HG03280 (cell line): ENCODE data around the gene EFHD2.
"Not testable (repeated sequence)": the region's sequence is repeated elsewhere in the genome, so short reads cannot be mapped to it uniquely, and the experiment has no call there.

ENCODE experiments used
- ATAC-seq: cut with Tn5 transposase; IDR thresholded peaks from one replicate; pipeline ENCODE4 v1.9.1; 2021; ENCODE audit warnings: mild to moderate bottlenecking, moderate library complexity; ENCODE audit not compliant: unreplicated experiment

Gene EFHD2

DNA sequence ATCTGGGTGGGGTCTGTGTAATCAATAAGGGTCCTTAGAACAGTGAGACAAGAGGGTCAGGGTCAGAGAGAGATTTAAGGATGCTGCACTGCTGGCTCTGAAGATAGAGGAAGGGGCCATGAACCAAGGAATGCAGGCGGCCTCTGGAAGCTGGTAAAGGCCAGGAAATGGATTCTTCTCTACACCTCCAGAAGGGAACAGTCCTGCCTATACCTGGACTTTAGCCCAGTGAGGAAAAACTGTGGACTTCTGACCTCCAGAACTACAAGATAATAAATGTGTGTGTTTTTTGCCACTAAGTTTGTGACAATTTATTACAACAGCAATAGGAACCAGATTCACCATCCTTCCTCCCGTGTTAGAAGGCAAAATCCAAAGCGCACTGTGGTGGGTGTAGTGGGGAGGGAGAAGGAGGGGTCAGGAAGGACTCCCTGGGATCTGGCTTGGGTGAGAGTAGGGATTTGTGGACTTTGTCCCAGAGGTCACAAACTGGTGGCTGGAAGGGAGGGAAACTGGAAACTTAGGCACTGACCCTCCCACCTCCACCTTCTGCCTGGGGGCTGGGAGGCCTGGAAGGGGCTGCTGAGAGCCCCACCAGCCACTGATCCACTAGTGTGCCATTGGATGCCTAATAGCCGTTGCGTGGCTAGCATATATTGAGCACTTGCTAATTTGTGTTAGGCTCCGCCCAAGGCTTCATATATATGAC is 41.5 kb downstream of the EFHD2 start:
- no peak for ATAC-seq

DNA sequence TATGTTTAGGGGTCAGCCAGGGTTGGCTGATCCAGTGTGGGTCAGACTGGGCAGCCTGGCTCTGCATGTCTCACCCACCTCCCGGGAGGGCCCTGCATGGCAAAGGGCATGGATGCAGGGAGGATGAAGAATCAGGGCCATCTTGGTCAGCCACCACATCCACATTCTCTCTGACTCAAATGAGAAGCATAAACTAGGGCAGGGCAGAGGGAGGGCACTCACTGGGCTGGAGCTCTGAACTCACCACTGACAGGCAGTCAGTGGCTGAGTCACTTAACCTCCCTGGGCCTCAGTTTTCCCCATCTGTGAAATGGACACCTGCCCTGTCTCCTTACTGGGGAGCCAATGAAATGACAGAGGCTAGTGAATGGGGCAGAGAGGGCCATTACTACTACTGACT is 42.5 kb downstream of the EFHD2 start:
- ATAC-seq, result no peak

DNA sequence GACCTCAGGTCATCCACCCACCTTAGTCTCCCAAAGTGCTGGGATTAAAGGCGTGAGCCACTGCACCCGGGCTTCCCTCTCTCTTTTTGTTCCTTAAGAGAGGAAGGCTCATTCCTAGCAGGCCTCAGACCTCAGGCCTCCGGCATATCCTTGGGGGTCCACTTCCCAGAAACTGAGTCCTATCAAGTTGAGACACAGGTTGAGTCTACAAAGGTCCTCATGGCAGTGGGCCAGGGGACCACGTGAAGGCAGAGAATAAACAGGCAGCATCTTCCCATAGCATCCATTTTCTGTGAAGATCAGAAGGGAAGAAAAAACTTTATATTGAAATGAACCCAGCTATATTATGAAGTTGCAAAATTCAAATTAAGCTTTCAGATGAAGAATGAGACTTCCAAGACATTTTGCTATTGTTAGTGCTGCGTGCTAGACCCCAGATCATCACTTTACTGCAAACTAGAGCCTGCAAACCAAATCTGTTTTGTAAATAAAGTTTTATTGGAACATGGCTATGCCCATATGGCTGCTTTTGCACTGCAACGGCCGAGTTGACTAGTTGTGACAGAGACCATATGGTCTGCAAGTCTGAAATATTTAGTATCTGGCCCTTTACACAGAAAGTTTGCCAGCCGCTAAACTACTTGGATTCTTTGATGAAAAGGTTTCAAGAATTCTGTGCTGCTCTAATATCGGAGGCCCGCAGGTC is 43.3 kb downstream of the EFHD2 start:
- no peak for ATAC-seq

DNA sequence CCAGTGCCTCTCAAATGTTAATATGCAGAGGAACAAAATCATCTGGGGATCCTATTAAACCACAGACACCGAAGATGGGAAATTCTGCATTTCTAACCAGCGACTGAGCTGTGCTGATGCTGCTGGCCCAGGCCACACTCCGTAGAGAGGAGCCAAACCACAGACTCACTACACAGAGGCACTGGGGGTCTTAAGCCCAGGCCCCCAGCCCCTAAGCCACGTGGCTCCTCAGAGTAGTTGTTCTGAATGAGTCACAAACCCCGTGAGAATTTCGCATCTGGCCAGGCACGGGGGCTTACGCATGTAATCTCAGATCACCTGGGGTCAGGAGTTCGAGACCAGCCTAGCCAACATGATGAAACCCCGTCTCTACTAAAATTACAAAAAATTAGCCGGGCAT is 44.0 kb downstream of the EFHD2 start:
- no peak for ATAC-seq

DNA sequence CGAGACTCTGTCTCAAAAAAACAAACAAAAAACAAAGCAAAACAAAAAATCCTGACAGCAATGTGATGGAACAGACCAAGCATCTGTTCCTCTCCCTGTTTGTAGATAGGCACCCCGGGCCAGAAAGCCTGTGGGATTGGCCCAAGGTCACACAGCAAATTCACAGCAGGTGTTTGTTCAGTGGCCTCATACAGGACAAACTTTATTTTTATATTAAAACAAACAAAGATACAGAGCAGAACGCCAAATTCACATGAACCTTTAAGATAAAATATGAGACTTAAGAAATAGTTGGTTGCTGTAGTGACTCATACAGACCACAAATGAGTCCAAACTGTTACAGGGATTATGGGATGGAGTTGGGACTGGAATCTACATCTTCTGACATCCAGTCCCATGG is 44.6 kb downstream of the EFHD2 start:
- no peak for ATAC-seq

DNA sequence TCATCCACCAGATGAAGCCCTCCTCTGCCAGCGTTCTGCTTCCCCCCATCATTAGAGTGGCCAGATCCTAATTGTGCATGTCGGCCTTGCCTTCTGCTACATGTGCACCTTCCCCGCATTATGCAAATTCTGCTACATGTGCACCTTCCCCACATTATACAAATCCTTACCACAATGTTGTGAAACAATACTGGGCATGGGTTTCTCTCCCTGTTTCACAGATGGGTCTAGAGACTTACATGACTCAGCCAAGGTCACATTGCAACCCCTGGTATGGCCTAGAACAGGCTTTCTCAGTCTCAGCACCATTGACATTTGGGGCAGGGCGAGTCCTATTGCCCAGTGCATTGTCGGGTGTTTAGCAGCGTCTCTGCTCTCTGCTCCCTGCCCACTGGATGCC is 45.8 kb downstream of the EFHD2 start:
- no peak for ATAC-seq

DNA sequence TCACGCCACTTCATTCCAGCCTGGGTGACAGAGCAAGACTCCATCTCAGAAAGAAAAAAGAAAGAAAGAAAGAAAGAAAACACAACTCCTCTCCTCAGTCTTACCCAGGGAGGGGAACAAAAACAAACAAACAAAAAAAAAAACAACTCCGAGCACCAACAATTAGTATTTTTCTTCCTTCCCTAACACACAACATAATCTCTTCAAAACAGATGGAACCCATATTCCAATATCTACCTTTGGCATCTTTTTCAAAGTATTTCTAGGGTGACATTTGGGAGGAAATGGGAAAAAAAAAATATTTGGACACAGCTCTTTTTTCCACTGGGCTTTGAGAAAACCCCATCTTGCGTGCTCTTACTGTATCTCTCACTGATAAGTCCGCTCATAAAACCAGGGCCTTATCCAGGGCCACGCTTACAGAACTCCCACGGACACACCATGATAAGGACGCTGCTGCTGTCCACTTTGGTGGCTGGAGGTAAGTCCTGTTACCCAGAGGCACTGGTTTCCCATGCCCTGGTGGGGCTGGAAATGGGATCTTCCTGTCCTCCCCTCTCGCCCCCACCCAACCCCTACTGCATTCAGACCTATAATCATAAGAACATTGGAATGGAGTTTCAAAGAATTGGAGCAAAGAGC is 46.7 kb downstream of the EFHD2 start, which contains the start of gene CELA2A:
Gene CELA2A, plus strand, starts transcription at position 420 of the 642 bp plus-strand sequence. Its CDS starts 22 bp downstream, at position 442.
- no peak for ATAC-seq

DNA sequence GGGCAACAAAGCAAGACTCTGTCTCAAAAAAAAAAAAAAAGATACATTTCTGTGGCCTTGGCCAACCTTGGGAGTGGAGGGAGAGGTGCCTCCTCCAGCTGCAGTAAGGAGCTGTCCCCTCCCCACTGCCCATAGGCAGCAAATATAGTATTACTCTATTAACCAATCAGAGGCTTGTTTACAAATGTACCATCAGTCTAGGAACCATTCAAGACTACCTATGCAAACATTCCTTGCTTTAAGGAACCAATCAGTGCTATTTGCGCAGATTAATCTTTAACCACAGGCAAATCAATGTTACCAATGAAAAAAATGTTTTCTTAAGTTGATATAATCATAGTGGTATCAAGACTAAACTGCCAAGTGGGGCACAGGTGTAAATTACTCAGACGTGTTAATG is 47.9 kb downstream of the EFHD2 start:
- ATAC-seq, result no peak

DNA sequence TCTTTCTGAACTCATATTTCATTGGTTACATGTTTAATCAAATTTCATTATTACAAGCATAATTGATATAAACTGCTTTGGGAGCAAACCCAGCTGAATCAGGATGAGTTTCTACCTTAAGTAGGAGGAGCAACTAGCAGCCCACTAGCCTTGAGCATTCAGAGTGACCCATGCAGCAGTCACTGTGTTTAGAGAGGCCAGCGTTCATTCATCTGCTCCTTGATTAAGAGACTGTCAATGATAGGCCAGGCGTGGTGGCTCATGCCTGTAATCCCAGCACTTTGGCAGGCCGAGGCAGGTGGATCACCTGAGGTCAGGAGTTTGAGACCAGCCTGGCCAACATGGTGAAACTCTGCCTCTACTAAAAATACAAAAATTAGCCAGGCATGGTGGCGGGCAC is 48.7 kb downstream of the EFHD2 start:
- not testable (repeated sequence) for ATAC-seq

DNA sequence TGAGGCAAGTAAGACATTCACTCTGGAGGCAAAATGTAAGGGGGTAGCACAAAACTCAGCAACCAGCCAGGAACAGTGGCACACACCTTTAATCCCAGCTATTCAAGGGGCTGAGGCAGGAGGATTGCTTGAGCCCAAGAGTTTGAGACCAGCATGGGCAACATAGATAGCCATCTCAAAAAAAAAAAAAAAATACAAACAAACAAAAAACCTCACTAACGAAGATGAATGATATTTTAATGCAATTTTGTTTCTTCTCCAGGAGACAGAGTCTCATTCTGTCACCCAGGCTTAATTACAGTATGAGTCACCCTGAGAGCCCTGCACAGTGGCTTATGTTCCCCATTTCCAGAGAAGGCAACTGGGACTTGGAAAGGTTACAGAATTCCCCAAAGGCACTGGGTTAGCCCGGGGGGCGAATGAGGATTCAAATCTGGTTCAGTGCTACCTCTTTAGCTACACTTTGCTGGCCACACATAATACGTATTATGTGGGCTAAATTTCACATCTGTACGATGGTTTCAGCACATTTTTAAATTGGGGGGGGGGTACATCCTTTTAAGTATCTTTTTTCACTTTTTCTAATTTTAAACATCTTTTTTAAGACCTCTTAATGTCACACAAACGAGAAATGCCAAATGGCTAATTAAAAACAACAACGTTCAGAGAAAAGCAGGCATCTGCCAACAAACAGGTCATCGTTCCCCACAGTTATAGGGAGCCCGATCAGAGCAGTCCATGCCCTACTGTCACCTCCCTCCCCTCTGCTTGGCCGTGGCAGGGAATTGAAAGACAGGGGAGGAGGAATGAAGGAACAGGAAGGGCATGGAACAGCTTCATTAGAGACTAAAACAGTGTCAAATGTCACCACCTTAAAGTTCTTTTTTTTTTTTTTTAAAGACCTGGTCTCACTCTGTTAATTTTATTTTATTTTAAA is 50.4 kb downstream of the EFHD2 start:
- no peak for ATAC-seq

DNA sequence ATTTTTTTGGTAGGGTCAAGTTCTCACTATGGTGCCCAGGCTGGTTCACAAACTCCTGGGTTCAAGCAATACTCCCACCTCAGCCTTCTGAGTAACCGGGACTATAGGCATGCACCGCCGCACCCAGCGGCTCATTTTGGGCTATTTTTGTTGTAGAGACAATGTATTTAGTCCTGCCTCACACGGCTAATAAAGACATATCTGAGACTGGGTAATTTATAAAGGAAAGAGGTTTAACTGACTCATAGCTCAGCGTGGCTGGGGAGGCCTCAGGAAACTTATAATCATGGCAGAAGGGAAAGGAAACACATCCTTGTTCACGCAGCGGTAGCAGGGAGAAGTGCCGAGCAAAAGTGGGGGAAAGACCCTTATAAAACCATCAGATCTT is 51.0 kb downstream of the EFHD2 start:
- no peak for ATAC-seq

DNA sequence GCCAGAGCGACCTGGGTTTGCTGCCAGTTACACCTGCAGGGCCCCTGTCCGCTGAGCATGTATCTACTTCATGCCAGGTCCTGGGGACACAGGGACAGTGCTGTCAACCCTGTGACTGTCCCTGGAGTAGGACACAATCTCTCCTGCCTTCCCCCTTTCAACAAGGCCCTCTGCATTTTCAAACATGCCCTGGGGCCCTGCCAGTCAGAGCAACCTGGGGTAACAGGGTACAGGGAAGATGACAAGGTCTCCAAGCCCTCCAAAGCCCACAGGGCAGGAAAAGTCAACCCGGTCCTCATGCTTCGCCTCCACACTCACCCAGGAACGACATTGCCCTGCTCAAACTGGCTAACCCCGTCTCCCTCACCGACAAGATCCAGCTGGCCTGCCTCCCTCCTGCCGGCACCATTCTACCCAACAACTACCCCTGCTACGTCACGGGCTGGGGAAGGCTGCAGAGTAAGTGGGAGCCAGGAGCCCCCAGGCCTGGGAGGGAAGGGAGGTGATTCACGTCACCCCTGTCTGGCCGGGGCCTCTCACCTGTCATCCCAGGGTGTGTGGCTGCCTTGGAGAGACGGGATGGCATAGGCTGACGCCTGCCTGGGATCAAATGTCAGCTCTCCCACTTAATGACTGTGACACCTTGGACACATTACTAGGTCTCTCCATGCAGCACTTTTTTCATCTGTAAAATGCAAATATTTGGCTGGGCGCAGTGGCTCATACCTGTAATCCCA is 53.5 kb downstream of the EFHD2 start:
- not testable (repeated sequence) for ATAC-seq

DNA sequence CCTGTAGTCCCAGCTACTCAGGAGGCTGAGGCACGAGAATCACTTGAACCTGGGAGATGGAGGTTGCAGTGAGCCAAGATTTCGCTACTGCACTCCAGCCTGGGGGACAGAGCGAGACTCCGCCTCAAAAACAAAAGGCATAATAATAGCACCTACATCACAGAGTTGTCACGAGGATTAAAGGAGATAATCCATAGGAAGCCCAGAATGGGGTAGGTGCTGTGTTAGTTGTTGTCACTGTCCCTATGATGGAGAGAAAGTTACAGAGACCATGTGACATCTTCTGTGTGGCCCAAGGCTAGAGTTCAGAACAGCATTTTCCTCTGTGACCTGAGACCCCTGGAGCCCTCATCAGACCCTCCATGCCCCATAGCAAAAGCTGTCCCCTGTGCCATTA is 54.2 kb downstream of the EFHD2 start:
- ATAC-seq, result not testable (repeated sequence)

DNA sequence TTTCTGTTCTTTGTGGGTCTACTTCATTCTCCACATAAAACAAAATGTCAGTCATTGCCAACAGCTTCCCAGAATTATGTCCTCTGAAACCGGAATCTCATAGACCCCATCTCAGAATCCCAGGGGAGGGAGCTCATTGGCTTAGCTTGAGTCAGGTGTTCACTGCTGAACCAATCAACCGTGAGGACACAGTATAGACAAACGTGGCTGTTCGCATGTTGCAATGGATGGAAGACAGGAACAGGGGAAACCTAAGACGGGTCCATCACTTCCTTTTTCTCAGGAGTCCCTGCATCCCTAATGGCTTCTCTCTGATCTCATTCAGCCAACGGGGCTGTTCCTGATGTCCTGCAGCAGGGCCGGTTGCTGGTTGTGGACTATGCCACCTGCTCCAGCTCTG is 56.0 kb downstream of the EFHD2 start:
- ATAC-seq, result no peak

DNA sequence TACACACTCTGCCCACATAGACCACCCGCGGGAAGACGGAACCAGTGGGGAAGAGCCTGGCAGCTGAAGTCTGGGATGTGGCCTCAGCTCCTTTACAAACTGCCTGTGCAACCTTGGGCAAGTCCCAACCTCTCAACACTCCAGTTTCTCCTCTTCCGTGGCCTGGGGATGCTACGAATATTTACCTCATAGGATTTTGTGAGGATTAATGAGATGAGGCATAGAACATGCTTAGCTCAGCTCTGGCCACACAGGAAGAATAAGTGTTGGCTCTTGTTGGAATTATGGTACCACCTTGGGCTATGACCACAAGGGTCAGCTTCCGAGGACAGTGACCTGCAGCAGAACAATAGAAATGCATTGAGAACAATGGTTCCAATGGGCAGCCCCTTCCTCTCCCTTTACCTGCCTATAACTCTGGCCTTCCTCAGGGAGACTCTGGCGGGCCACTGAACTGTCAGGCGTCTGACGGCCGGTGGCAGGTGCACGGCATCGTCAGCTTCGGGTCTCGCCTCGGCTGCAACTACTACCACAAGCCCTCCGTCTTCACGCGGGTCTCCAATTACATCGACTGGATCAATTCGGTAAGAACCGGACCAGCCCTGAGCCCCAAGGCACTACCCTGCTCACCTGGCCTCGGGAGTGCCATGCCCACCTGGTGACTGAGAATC is 57.4 kb downstream of the EFHD2 start:
- not testable (repeated sequence) for ATAC-seq

DNA sequence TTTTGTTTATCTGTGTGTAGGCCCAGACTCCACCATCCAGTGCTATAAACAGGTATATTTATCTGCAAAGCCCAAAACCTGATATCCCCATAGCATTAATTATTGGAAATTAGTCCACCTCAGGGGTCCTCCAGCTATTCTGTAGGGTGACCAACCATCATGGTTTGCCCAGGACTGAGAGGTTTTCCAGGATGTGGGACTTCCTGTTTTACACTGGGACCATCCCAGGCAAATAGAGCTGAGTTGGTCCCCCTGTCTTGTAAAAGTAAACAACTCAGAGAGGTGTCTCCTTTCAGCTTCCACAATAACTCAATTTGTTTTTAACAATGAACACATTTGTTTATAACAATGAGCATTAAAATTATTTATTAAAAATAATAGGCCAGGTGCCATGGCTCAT is 58.5 kb downstream of the EFHD2 start:
- ATAC-seq, result no peak

DNA sequence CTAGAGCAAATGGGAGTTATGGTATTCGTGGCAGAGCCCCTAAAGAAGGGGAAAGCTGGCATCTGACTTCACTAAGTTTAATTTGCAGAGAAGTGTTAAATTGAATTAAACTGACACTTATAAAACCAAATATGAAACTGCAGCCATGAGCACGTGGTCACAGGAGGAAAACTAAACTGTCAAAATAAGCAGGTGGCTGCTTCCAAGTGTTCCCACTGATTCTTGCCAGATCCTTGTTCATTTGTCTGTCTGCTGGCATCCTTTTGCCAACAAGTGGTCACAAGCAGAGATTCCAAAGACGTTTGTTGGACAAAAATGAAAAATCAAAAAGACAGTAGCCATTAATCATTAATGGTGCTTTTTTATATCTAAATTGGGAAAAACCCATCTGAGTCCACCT is 59.7 kb downstream of the EFHD2 start:
- no peak for ATAC-seq

DNA sequence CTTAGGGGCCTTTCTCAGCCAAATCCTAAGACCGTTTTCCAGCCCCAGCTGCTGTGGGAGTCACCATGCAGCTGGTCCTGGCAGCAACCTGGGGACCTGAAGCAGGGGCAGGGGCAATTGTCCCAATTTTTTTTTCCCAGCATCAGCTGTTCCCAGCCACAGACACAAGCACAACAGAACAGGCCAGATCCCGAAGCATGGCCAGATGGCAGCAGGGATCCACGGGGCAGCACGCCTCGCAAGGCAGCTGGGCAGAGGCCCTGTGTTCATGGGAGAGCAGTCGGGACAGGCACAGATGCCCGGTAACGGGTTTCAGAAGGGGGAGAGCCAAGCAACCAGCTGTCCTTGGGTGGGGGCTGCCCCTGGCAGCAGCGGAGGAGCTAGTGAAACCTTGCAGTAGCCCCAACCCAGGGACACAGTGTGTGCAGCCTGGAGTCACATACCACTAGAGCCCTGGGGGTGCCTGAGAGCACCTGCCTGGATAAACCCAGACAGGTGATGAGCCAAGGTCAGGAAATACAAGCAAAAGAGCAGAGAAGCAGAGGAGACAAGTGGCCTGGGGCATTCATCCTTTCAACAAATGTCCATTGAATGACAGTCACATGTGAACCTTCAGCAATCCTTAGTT is 60.2 kb downstream of the EFHD2 start:
- ATAC-seq, result not testable (repeated sequence)

DNA sequence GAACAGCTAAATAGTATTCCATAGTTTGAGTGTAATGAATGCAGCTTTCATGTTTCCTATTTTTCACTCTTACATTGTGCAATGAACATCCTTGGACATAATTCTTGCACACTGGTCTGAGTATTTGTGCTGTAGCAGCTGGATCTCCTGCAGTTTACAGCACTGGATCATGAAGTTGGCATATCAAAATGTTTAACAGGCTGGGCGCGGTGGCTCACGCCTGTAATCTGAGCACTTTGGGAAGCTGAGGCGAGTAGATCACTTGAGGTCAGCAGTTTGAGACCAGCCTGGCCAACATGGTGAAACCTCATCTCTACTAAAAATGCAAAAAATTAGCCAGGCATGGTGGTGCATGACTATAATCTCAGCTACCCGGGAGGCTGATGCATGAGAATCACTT is 61.4 kb downstream of the EFHD2 start:
- not testable (repeated sequence) for ATAC-seq
